Measurements from ENCODE around the gene LRRC14B. TPM values are rescaled to one million over a fixed set of nuclear protein-coding genes. Genes with fewer than 3 reads are reported as not detected.

The LRRC14B gene
- total RNA-seq, 1 donor from 2014 or later: not detected

DNA sequence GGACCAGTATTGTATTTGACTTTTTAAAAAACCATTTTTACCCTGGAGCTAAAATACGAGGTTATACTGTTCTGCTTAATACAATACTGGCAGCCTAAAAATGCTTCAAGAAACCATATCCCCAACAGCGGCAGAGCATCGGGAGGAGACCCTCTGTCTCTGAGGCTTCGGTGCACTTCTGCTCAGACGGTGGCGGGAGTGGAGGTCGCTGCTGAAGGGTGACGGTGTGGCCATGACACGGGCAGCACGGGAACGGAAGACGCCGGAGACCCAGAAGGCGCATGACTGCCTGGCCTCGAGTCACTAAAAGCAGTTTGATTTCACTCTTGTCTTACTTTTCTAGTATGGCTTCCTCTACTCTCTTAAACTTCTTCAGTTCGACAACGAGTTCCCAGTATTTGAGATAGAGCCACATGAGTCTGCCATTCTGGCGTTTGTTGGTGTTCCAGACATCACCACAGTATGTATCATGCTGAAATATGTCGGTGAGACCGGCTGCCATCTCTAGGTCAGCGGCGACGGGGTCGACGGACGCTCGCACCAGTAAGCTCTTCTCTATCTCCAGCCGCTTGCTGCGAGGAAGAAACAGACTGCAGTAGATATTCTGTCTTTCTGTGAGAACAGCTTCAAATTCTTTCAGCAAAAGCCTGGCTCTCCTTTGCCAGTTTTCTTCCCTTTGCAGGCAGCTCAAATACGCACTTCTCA, 13.8 kb downstream of the LRRC14B start:
- no peak for DNase-seq (ENCODE audit: extremely low spot score in 2 of 2)
- Histone ChIP-seq H3K36me3 (peaks cover 0 to 18% of the 10 kb centered on the region in 2 donors), H3K27ac (no peak overlapping the region), H3K9me3 (no peaks in the 10 kb centered on the region), H3K4me1 (peaks cover 8% of the 10 kb centered on the region), H3K4me3 (no peak overlapping the region), H3K27me3 (no peaks in the 10 kb centered on the region)
- intact Hi-C loops (cut with DNase I): no loop called here
- TF ChIP-seq POLR2AphosphoS5 (IDR thresholded peaks at IDR 0.05; ENCODE audit: insufficient read depth in 1 of 2, low read depth in 1 of 2): no peak
- TF ChIP-seq POLR2A (IDR thresholded peaks at IDR 0.05): no peak
- TF ChIP-seq, protein P1, sequence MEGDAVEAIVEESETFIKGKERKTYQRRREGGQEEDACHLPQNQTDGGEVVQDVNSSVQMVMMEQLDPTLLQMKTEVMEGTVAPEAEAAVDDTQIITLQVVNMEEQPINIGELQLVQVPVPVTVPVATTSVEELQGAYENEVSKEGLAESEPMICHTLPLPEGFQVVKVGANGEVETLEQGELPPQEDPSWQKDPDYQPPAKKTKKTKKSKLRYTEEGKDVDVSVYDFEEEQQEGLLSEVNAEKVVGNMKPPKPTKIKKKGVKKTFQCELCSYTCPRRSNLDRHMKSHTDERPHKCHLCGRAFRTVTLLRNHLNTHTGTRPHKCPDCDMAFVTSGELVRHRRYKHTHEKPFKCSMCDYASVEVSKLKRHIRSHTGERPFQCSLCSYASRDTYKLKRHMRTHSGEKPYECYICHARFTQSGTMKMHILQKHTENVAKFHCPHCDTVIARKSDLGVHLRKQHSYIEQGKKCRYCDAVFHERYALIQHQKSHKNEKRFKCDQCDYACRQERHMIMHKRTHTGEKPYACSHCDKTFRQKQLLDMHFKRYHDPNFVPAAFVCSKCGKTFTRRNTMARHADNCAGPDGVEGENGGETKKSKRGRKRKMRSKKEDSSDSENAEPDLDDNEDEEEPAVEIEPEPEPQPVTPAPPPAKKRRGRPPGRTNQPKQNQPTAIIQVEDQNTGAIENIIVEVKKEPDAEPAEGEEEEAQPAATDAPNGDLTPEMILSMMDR (IDR thresholded peaks at IDR 0.05): no peak

DNA sequence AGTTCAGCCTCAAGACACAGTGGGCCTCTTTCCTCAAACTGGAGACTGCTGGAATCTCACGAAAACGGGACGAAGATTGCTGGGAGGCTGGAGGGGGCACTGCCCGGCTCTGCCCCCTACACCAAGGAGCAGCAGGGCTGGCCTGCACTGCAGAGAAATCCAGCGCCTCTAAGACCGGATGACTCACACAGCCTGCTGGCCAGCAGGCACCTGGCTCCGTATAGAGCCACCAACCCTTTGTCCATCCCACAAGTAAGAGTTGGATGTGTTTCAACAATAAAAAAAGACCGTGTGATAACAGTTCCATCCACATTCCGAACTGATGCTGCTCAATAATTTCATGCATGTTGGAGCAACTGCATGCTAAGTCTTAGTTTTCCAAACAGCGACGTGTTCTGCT, 15.1 kb downstream of the LRRC14B start:
- H3K4me3 ChIP-seq: no peak overlapping the region
- no peaks in the 10 kb centered on the region for H3K9me3 ChIP-seq
- H3K27me3 ChIP-seq: no peaks in the 10 kb centered on the region
- peaks cover 8% of the 10 kb centered on the region for H3K4me1 ChIP-seq
- DNase-seq (ENCODE audit: extremely low spot score in 2 of 2): no peak
- peaks cover 0 to 18% of the 10 kb centered on the region in 2 donors for H3K36me3 ChIP-seq
- intact Hi-C loops (cut with DNase I): no loop called here
- no peak for TF ChIP-seq POLR2AphosphoS5 (IDR thresholded peaks at IDR 0.05; ENCODE audit: insufficient read depth in 1 of 2, low read depth in 1 of 2)
- no peak overlapping the region for H3K27ac ChIP-seq

DNA sequence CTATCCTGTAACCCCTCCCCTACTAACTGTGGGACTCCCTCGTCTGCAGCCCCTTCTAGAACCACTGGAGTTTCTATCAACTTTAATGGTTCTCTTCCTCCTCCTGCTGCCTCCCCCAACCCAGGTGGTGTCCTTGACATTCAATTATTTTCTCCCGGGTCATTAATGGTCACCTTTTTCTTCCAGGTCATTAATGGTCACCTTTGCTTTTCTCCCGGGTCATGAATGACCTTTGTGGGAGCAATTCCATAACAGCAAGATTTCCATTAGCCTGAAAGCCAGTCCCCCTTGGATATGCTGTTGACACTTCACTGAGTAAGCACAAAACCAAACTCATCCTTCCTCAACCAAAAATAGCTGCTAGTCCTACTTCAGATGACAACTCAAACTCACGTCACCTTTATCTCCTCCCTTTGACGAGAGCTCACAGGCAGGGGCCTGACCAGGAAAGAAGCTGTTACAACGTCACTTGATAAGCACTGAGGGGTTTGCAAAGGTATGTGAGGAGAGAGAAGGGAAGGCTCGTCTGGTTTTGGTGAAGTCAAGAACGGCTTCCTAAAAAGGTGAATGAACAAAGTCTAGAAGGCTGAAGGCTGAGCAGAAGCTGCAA, 15.7 kb downstream of the LRRC14B start:
- Histone ChIP-seq H3K4me1 (peaks cover 8% of the 10 kb centered on the region), H3K27ac (no peak overlapping the region), H3K36me3 (peaks cover 0 to 18% of the 10 kb centered on the region in 2 donors), H3K27me3 (no peaks in the 10 kb centered on the region), H3K4me3 (no peak overlapping the region), H3K9me3 (no peaks in the 10 kb centered on the region)
- no peak for DNase-seq (ENCODE audit: extremely low spot score in 2 of 2)
- intact Hi-C loops (cut with DNase I): no loop called here
- TF ChIP-seq POLR2A (IDR thresholded peaks at IDR 0.05) (no peak), POLR2AphosphoS5 (IDR thresholded peaks at IDR 0.05; ENCODE audit: insufficient read depth in 1 of 2, low read depth in 1 of 2) (no peak)
- TF ChIP-seq, protein P1 (IDR thresholded peaks at IDR 0.05): no peak

DNA sequence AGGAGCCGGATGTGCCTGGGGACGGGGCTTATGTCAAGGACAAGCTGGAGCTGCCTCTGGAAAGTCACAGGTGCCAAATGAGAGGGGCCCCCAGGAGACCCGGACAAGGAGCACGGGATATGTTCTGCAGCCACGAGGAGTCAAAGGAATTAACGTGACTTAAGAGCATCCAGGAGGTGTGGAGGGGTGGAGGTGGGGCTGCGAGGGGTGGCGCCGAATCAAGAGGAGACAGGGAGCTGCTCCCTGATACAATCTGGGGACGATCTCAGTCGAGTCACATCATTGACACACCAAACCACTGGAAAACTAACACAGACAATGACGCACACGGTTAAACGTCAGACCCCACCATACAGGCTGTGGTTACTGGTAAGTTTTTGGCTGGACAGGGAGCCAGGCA, 16.3 kb downstream of the LRRC14B start:
- no peaks in the 10 kb centered on the region for H3K27me3 ChIP-seq
- intact Hi-C loops (cut with DNase I): no loop called here
- no peak for DNase-seq (ENCODE audit: extremely low spot score in 2 of 2)
- peaks cover 8% of the 10 kb centered on the region for H3K4me1 ChIP-seq
- H3K4me3 ChIP-seq: no peak overlapping the region
- no peaks in the 10 kb centered on the region for H3K9me3 ChIP-seq
- TF ChIP-seq POLR2AphosphoS5 (IDR thresholded peaks at IDR 0.05; ENCODE audit: insufficient read depth in 1 of 2, low read depth in 1 of 2) (no peak), POLR2A (IDR thresholded peaks at IDR 0.05) (no peak)
- TF ChIP-seq, protein P1 (IDR thresholded peaks at IDR 0.05): no peak
- no peak overlapping the region for H3K27ac ChIP-seq
- H3K36me3 ChIP-seq: peaks cover 0 to 18% of the 10 kb centered on the region in 2 donors

DNA sequence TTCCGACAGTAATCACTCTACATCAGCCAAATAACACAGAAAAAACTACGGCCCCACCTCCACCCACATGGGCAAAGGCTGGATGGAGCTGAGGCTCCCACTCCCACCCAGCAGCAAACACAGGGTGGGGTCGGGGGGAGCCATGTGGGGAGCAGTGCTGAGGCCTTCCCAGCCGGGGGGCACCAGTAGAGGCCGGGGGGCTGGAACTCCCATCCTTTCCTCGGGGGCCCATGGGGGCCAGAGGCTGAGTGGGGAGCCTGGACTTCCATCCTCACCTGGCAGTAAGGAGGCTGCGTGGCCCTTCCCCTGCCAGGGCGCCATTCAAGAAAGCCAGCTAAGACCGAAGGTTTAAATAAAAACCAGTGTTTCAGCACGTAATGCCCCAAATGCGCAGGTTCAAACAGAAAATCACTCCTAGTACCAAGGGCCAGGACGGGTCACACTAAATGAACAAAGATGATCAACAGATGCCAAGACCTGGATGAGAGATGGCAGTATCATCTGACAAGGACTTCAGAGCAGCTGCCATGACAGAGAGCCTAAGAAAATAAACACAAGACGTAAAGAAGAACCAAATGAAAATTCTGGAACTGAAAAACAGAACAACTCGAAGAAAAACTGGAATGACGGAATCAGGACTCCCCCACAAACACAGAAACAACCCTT, 17.3 kb downstream of the LRRC14B start:
- no peak overlapping the region for H3K27ac ChIP-seq
- intact Hi-C loops (cut with DNase I): no loop called here
- no peaks in the 10 kb centered on the region for H3K9me3 ChIP-seq
- H3K4me1 ChIP-seq: peaks cover 8% of the 10 kb centered on the region
- H3K27me3 ChIP-seq: no peaks in the 10 kb centered on the region
- DNase-seq (ENCODE audit: extremely low spot score in 2 of 2): no peak
- H3K36me3 ChIP-seq: peaks cover 0 to 15% of the 10 kb centered on the region in 2 donors
- TF ChIP-seq POLR2AphosphoS5 (IDR thresholded peaks at IDR 0.05; ENCODE audit: insufficient read depth in 1 of 2, low read depth in 1 of 2): no peak
- TF ChIP-seq POLR2A (IDR thresholded peaks at IDR 0.05): no peak
- TF ChIP-seq, protein P1 (IDR thresholded peaks at IDR 0.05): no peak
- H3K4me3 ChIP-seq: no peak overlapping the region

Measured in vagina (tissue), 2 donors.